ENCODE data around the gene OR6N1. TPM values are rescaled to one million over a fixed set of nuclear protein-coding genes. Genes with fewer than 3 reads are reported as not detected.

The OR6N1 gene, protein sequence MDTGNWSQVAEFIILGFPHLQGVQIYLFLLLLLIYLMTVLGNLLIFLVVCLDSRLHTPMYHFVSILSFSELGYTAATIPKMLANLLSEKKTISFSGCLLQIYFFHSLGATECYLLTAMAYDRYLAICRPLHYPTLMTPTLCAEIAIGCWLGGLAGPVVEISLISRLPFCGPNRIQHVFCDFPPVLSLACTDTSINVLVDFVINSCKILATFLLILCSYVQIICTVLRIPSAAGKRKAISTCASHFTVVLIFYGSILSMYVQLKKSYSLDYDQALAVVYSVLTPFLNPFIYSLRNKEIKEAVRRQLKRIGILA
- not detected for polyA plus RNA-seq
- long read RNA-seq, donor 1, result 0 reads
- long read RNA-seq, donor 2, result 0 reads
- long read RNA-seq, donor 3, result 0 reads
- long read RNA-seq, donor 4, result 0 reads
- long read RNA-seq, donor 5, result 0 reads
- long read RNA-seq, donor 6, result 0 reads
- long read RNA-seq, donor 7, result 0 reads
- long read RNA-seq, donor 8, result 0 reads
- long read RNA-seq, donor 9, result 0 reads
- long read RNA-seq, donor 10, result 0 reads

DNA sequence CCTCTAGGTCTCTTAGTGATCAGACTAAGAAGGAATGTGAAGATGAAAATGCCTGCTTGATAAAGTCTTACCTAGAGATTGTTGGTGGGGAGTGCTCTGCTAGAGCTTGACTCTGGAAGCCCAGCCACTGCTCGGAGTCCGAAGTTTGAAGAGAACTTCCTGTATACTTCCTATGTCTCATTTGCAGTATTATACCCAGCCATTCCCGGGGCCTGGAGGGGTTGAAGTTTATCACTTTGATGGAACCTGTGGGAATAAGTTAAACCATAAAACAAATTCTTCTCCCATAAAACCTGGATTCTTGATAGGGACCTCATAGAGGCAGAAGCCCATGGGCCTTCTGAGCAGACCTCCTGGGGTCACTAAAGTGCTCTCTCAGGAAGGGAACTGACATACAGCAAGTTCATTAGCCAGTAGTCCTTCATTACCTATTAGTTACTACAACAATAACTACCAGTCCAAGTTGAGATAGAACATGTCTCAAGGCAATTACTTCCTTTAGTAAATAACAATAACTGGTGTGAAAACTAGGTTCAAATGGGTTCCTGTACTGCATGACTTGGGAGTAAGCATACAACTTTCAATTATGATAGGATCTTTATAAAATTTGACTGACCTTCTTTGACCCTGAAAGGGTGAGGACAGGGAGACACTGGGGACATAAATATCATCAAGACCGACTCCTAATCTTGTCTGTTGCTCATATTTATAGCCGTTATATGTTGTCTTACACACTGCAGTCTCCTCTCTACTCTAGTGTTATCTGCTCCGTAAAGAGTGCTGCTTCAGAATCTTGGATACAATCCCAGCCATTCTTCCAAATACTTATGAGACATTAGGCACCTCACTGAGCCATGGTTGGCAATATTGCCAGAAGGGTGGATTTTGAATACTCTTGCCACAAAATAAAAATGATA, at the start of gene OR6N1:
Gene OR6N1, minus strand, starts transcription at position 246 of the 917 bp plus-strand sequence. CDS start 5,513 bp downstream, outside the sequence.
- Histone ChIP-seq H3K4me1 (ENCODE audit: control insufficient read depth in 3 of 3, insufficient read depth in 2 of 3, low read depth in 1 of 3, low read length in 2 of 3) (no peaks in the 10 kb centered on the region), H3K27ac (ENCODE audit: low read depth in 1 of 3, low read length in 2 of 3) (no peak within 1 kb of the TSS), H3K4me3 (ENCODE audit: low read depth in 1 of 3, low read length in 3 of 3) (no peak within 1 kb of the TSS), H3K36me3 (ENCODE audit: control insufficient read depth in 3 of 3, insufficient read depth in 2 of 3, low read depth in 1 of 3, low read length in 3 of 3) (no peaks in the 10 kb centered on the region), H3K9me3 (ENCODE audit: control insufficient read depth in 2 of 2, insufficient read depth in 1 of 2, low read depth in 1 of 2, low read length in 1 of 2) (no peaks in the 10 kb centered on the region), H3K27me3 (ENCODE audit: control insufficient read depth in 3 of 3, insufficient read depth in 3 of 3, low read length in 3 of 3) (no peaks in the 10 kb centered on the region)
- DNase-seq, result no peak
- FAIRE-seq, result no peak
- 58 to 71% (median 64%) methylated on average over 6 of the region's 6 CpGs for WGBS, 3 donors

DNA sequence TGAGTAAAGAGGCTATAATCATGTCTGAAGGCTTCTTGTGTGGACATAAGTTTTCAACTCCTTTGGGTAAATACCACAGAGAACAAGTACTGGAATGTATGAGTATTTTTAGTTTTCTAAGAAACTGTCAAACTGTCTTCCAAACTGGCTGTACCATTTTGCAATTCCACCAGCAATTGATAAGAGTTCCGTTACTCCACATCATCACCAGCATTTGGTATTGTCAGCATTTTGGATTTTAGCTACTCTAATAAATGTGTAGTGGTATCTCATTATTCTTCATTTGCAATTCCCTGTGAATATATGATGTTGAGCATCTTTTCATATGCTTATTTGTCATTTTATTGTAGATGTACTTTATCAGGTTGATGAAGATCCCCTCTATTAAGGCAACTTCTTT, 49.7 kb upstream of the OR6N1 start:
- DNase-seq, result no peak
- Histone ChIP-seq H3K27me3 (ENCODE audit: control insufficient read depth in 3 of 3, insufficient read depth in 3 of 3, low read length in 3 of 3) (no peaks in the 10 kb centered on the region), H3K27ac (ENCODE audit: low read depth in 1 of 3, low read length in 2 of 3) (no peak overlapping the region), H3K9me3 (ENCODE audit: control insufficient read depth in 2 of 2, insufficient read depth in 1 of 2, low read depth in 1 of 2, low read length in 1 of 2) (no peaks in the 10 kb centered on the region), H3K36me3 (ENCODE audit: control insufficient read depth in 3 of 3, insufficient read depth in 2 of 3, low read depth in 1 of 3, low read length in 3 of 3) (no peaks in the 10 kb centered on the region), H3K4me1 (ENCODE audit: control insufficient read depth in 3 of 3, insufficient read depth in 2 of 3, low read depth in 1 of 3, low read length in 2 of 3) (no peaks in the 10 kb centered on the region), H3K4me3 (ENCODE audit: low read depth in 1 of 3, low read length in 3 of 3) (no peak overlapping the region)
- no peak for FAIRE-seq
- WGBS, 3 donors, result 77 to 89% (median 81%) methylated on average over 1 of the region's 1 CpG

DNA sequence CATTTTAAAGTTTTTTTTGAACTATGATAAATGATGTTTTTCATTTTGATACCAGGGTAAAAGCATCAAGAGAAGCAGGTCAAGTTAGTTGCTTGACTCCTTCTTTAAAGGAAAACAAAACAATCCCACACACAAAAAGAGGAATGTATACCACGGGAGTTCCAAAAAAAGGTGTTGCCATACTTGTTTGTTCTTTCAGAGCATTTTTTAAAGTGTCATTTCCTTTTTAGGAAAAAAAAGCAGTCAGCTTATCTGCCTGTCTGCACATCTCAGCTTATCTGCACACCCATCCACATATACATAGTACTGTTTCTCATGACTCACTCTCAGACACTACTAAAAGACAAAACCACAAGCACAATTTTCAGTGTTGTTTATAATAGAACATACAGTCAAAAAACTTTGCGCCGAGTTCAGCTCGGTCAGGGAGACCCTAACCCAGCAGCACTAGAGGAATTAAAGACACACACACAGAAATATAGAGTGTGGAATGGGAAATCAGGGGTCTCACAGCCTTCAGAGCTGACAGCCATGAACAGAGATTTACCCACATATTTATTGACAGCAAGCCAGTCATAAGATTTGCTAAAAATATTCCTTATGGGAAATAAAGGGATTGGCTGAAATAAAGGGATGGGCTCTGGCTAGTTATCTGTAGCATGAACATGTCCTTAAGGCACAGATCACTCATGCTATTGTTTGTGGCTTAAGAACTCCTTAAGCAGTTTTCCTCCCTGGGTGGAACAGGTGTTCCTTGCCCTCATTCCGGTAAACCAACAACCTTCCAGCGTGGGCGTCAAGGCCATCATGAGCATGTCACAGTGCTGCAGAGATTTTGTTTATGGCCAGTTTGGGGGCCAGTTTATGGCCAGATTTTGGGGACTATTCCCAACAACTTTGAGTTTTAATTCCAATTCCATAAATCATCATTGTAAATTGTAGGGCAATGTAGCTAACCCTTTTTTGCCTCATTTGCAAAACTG, 47.8 kb upstream of the OR6N1 start:
- no peaks in the 10 kb centered on the region for H3K4me1 ChIP-seq (ENCODE audit: control insufficient read depth in 3 of 3, insufficient read depth in 2 of 3, low read depth in 1 of 3, low read length in 2 of 3)
- WGBS, 3 donors, result 56 to 76% (median 63%) methylated on average over 7 of the region's 7 CpGs
- H3K4me3 ChIP-seq (ENCODE audit: low read depth in 1 of 3, low read length in 3 of 3), result no peak overlapping the region
- H3K27ac ChIP-seq (ENCODE audit: low read depth in 1 of 3, low read length in 2 of 3), result peak overlapping the region in 1 of 3 donors; percentile 61
- no peaks in the 10 kb centered on the region for H3K36me3 ChIP-seq (ENCODE audit: control insufficient read depth in 3 of 3, insufficient read depth in 2 of 3, low read depth in 1 of 3, low read length in 3 of 3)
- DNase-seq, result peak in 1 of 2 donors; percentile 2
- no peaks in the 10 kb centered on the region for H3K27me3 ChIP-seq (ENCODE audit: control insufficient read depth in 3 of 3, insufficient read depth in 3 of 3, low read length in 3 of 3)
- no peak for FAIRE-seq
- H3K9me3 ChIP-seq (ENCODE audit: control insufficient read depth in 2 of 2, insufficient read depth in 1 of 2, low read depth in 1 of 2, low read length in 1 of 2), result no peaks in the 10 kb centered on the region

DNA sequence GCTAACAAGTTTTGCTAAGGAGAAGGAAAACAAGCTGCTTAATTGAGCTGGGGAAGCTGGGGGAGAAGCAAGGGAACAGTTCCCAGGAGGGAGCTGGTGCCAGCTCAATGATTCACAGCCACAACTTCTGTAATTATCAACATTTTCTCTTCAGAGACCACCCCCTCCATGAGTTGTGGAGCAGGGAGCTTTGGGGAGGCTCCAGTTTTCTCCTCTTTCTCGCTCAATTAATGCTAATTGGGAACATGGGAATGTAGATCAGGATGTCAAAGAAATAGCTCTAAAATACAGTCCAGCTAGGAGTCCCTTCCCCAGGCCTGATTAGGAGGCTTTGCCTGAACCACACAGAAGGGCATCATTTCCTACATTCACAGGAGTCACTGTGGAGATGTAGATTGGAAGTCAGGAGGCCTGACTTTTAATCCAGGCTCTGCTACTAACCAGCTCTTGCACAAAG, 47.0 kb upstream of the OR6N1 start:
- Histone ChIP-seq H3K27me3 (ENCODE audit: control insufficient read depth in 3 of 3, insufficient read depth in 3 of 3, low read length in 3 of 3) (no peaks in the 10 kb centered on the region), H3K9me3 (ENCODE audit: control insufficient read depth in 2 of 2, insufficient read depth in 1 of 2, low read depth in 1 of 2, low read length in 1 of 2) (no peaks in the 10 kb centered on the region), H3K4me1 (ENCODE audit: control insufficient read depth in 3 of 3, insufficient read depth in 2 of 3, low read depth in 1 of 3, low read length in 2 of 3) (no peaks in the 10 kb centered on the region), H3K27ac (ENCODE audit: low read depth in 1 of 3, low read length in 2 of 3) (peak overlapping the region in 1 of 3 donors; percentile 61), H3K4me3 (ENCODE audit: low read depth in 1 of 3, low read length in 3 of 3) (no peak overlapping the region), H3K36me3 (ENCODE audit: control insufficient read depth in 3 of 3, insufficient read depth in 2 of 3, low read depth in 1 of 3, low read length in 3 of 3) (no peaks in the 10 kb centered on the region)
- FAIRE-seq, result no peak
- DNase-seq, result no peak
- 59 to 80% (median 70%) methylated on average over 1 of the region's 1 CpG for WGBS, 3 donors

DNA sequence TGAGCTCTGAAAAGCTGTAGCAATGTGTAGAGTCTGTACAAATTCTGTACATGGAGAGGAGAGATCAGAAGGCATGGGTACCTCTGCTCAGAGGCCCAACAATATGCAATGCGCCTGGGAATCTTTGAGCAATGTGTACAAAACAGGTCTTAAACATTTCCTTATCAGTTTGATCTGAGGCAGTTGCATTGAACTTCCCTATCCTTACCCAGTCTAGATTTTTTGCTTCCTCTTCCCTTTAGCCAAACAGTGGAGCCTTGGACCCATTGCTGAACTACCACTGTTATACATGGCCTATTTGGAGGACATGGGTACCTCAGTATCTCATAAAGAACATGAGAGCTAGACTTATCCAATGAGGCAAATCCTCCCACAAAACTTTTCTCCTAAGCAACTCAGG, 46.6 kb upstream of the OR6N1 start:
- DNase-seq (no peak), FAIRE-seq (no peak)
- H3K9me3 ChIP-seq (ENCODE audit: control insufficient read depth in 2 of 2, insufficient read depth in 1 of 2, low read depth in 1 of 2, low read length in 1 of 2), result no peaks in the 10 kb centered on the region
- no peaks in the 10 kb centered on the region for H3K36me3 ChIP-seq (ENCODE audit: control insufficient read depth in 3 of 3, insufficient read depth in 2 of 3, low read depth in 1 of 3, low read length in 3 of 3)
- no peak overlapping the region for H3K27ac ChIP-seq (ENCODE audit: low read depth in 1 of 3, low read length in 2 of 3)
- H3K4me3 ChIP-seq (ENCODE audit: low read depth in 1 of 3, low read length in 3 of 3), result no peak overlapping the region
- H3K4me1 ChIP-seq (ENCODE audit: control insufficient read depth in 3 of 3, insufficient read depth in 2 of 3, low read depth in 1 of 3, low read length in 2 of 3), result no peaks in the 10 kb centered on the region
- no peaks in the 10 kb centered on the region for H3K27me3 ChIP-seq (ENCODE audit: control insufficient read depth in 3 of 3, insufficient read depth in 3 of 3, low read length in 3 of 3)
- WGBS, 3 donors, result 80 to 100% (median 89%) methylated on average over 1 of the region's 1 CpG

DNA sequence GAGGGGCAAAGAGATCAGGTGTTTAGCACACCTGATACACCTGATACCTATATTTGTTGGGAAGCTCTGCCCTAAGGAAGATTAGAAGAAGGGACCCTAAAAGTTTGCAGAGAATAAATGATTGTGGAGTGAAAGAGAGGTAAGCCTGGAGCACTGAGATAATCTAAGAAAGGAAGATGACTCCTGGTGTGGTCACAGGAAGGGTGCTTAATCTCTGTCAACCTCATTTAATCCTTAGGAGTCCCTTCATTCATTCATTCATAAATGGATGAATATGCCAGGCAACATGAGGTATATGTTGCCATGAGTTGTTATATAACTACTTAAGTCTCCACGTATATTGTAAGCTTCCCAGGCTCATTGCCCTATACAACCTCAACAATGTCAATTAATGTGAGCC, 43.0 kb upstream of the OR6N1 start:
- FAIRE-seq (no peak), DNase-seq (no peak)
- Histone ChIP-seq H3K9me3 (ENCODE audit: control insufficient read depth in 2 of 2, insufficient read depth in 1 of 2, low read depth in 1 of 2, low read length in 1 of 2) (no peaks in the 10 kb centered on the region), H3K27me3 (ENCODE audit: control insufficient read depth in 3 of 3, insufficient read depth in 3 of 3, low read length in 3 of 3) (no peaks in the 10 kb centered on the region), H3K4me3 (ENCODE audit: low read depth in 1 of 3, low read length in 3 of 3) (no peak overlapping the region), H3K27ac (ENCODE audit: low read depth in 1 of 3, low read length in 2 of 3) (no peak overlapping the region), H3K36me3 (ENCODE audit: control insufficient read depth in 3 of 3, insufficient read depth in 2 of 3, low read depth in 1 of 3, low read length in 3 of 3) (no peaks in the 10 kb centered on the region), H3K4me1 (ENCODE audit: control insufficient read depth in 3 of 3, insufficient read depth in 2 of 3, low read depth in 1 of 3, low read length in 2 of 3) (no peaks in the 10 kb centered on the region)
- WGBS, 3 donors, result 11 to 88% (median 68%) methylated on average over 1 of the region's 1 CpG

DNA sequence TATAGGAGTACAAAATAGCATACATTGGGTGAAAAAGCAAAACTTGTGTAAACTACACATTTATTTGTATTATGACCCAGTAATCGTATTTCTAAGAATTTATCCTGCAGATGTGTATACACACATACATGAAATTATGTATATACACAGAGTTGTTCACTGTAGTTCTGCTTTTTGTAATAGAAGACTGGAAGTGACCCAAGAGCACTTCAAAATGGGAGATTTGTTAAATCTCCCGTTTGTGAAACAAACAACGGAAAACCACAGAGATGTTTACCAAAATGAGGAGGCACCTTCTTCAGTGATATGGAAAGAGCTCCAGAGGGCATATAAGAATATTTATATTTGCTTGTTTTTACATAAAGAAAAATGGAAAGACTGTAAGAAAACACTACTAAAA, 41.2 kb upstream of the OR6N1 start:
- H3K36me3 ChIP-seq (ENCODE audit: control insufficient read depth in 3 of 3, insufficient read depth in 2 of 3, low read depth in 1 of 3, low read length in 3 of 3), result no peaks in the 10 kb centered on the region
- no peaks in the 10 kb centered on the region for H3K27me3 ChIP-seq (ENCODE audit: control insufficient read depth in 3 of 3, insufficient read depth in 3 of 3, low read length in 3 of 3)
- WGBS, 3 donors, result 41 to 66% (median 66%) methylated on average over 3 of the region's 3 CpGs
- H3K4me3 ChIP-seq (ENCODE audit: low read depth in 1 of 3, low read length in 3 of 3), result no peak overlapping the region
- H3K27ac ChIP-seq (ENCODE audit: low read depth in 1 of 3, low read length in 2 of 3), result no peak overlapping the region
- no peak for DNase-seq
- H3K9me3 ChIP-seq (ENCODE audit: control insufficient read depth in 2 of 2, insufficient read depth in 1 of 2, low read depth in 1 of 2, low read length in 1 of 2), result no peaks in the 10 kb centered on the region
- FAIRE-seq, result no peak
- H3K4me1 ChIP-seq (ENCODE audit: control insufficient read depth in 3 of 3, insufficient read depth in 2 of 3, low read depth in 1 of 3, low read length in 2 of 3), result no peaks in the 10 kb centered on the region
